HG03342 (cell line): Measurements from ENCODE around the gene RBM15B.
"Not testable (repeated sequence)": the region's sequence is repeated elsewhere in the genome, so short reads cannot be mapped to it uniquely, and the experiment has no call there.

ENCODE experiments used
- ATAC-seq: cut with Tn5 transposase; IDR thresholded peaks from one replicate; pipeline ENCODE4 v1.9.1; 2021; ENCODE audit warnings: mild to moderate bottlenecking, moderate library complexity; ENCODE audit not compliant: unreplicated experiment

The RBM15B gene, protein sequence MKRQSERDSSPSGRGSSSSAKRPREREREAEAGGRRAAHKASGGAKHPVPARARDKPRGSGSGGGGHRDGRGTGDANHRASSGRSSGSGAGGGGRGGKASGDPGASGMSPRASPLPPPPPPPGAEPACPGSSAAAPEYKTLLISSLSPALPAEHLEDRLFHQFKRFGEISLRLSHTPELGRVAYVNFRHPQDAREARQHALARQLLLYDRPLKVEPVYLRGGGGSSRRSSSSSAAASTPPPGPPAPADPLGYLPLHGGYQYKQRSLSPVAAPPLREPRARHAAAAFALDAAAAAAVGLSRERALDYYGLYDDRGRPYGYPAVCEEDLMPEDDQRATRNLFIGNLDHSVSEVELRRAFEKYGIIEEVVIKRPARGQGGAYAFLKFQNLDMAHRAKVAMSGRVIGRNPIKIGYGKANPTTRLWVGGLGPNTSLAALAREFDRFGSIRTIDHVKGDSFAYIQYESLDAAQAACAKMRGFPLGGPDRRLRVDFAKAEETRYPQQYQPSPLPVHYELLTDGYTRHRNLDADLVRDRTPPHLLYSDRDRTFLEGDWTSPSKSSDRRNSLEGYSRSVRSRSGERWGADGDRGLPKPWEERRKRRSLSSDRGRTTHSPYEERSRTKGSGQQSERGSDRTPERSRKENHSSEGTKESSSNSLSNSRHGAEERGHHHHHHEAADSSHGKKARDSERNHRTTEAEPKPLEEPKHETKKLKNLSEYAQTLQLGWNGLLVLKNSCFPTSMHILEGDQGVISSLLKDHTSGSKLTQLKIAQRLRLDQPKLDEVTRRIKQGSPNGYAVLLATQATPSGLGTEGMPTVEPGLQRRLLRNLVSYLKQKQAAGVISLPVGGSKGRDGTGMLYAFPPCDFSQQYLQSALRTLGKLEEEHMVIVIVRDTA

DNA sequence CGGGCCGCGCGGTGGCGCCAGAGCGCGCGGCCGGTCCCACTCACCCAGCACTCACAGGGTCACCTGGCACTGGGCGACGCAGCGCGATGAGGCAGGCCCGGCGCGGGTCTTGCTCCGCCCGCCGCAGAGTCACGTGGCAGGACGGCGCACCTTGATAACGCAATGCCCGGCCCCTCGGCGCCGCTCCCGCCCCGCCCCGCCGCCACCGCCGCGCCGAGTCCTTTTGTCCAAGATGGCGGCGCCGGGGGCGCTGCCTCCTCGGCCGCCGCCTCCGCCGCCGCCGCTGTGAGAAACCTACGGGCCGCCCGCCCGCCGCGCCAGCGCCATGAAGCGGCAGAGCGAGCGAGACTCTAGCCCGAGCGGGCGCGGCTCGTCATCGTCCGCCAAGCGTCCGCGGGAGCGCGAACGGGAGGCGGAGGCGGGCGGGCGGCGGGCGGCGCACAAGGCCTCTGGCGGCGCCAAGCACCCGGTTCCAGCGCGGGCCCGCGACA is at the start of gene RBM15B:
TSS of gene RBM15B (plus strand) at position 211 of the 491 bp plus-strand sequence. CDS start at position 326, 115 bp downstream.
- peak; percentile 93 for ATAC-seq

DNA sequence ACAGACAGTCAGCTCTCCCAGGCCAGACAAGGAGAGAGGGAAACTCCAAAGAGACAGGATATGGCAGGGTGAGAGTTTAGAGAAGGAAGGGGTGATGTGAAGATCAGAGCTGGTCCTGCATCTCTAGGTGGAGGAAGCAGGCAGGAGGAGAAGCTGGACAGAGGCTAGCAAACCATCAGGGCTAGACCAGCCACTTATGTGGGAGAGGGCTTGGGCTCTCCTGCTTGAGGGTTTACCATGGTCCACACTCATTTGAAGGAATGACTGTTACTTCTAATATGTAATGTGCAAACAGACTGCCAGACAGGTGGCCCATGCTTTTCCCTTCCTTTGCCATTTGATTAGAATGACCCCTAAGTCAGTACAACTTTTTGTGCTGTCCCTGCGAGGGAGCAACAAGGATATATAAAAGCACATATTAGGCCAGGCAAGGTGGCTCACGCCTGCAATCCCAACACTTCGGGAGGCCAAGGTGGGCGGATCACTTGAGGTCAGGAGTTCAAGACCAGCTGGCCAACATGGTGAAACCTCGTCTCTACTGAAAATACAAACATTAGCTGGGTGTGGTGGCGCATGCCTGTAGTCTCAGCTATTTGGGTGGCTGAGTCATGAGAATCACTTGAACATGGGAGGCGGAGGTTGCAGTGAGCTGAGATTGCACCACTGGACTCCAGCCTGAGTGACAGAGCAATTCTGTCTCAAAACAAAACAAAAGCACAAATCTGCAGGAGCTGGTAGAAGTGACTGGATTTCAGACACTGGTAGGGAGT is 47.0 kb upstream of the RBM15B start:
- ATAC-seq: no peak

DNA sequence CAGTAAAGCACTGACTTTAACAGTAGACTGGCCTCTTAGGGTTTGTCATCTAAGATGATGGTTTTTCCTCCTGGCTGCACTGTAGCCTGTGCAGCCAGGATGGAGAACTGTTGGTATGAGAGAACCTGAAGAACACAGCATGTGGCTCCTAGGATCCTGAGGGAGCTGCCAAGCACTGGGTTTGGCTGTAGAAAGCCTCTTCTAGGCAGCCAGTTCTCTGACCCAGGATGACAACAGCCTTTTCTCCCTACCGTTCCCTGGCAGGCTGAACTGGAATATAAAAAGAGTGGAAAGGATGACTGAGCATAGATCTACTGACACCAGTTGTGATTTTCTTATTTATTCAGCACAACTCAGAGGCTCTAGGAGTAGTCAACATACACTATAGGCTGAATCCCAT is 40.3 kb upstream of the RBM15B start:
- no peak for ATAC-seq

DNA sequence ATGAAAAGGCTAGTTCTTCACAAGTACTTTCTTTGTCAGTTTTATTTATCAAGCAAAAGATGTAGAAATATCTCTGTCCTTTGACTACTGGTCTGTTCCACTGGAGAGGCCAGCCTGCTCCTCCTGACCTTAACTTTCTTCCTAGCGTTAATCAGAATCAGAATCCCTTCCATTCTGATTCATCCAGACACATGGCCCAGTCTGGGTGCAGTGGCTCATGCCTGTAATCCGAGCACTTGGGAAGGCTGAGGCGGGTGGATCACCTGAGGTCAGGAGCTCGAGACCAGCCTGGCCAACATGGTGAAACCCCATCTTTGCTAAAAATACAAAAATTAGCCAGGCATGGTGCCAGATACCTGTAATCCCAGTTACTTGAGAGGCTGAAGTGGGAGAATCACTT is 38.0 kb upstream of the RBM15B start:
- no peak for ATAC-seq

DNA sequence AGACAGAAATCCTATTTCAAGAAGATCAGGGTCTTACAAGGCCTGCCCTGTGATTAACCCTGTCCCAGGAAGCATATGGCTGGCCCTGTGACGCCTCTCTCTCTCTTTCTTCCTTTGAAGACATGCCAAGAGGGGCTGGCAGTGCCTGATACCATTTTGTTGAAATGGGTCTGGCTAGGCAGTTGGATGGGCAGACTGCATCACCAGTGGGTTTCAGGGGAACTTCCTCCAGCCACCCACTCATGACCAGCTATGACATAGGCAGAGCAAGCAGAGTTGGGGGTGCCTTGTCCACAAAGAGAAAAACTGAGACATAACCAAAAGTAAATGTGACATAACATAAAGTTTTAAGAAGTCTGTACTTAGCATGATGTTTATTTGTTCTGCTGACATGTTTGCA is 37.4 kb upstream of the RBM15B start:
- no peak for ATAC-seq

DNA sequence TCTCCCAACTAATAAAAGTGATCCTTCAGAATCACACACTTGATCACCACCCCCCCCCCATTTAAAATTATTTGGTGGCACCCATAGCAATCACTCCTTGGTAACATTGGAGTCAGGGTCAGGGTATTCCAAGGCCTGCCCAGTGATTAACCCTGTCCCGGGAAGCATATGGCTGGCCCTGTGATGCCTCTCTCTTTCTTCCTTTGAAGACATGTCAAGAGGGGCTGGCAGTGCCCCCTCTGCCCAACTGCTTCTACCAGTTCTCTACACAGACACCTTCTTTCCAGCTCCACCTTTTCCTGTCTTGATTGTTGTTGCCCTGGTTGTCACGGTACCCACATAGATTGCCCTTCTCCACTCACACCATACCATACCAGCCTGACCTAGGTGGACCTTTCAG is 36.9 kb upstream of the RBM15B start:
- ATAC-seq: no peak

DNA sequence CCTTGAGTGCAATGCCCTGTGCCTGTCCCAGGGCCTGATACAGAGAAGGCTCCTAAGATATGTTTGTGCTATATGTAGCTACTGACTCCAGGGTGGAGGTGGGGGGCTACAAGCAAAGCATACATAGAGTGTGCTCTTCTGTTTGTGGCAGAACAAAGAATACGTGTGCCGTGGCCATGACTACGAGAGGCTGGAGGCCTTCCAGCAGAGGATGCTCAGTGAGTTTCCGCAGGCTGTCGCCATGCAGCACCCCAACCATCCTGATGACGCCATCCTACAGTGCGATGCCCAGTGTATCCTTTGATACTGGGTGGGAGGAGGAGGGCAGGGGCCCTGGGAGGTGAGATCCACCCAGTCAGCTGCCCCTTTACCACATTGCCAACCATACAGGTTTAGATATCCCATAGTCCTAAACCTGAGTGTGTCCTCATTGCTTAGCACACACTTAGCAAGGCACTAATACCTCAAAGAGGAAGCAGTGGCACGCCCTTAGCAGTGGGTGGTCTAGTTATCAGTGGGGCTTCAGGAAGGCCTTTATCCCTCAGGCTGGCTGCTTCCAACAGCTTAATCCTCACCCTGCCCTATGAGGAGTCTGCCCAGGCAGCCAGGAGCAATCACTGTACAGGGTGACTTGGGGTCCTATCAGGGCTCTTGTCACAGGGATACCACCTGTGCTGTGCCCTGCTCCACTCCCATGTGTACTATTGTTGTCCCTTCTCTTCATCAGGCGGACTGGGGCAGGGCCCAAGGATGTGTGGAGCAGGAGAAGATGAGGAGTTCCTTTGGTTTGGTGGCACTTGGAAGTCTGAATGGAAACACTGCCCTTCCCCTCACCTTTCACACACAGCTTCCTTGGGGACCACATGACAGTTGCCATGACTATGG is 36.1 kb upstream of the RBM15B start:
- ATAC-seq: no peak

DNA sequence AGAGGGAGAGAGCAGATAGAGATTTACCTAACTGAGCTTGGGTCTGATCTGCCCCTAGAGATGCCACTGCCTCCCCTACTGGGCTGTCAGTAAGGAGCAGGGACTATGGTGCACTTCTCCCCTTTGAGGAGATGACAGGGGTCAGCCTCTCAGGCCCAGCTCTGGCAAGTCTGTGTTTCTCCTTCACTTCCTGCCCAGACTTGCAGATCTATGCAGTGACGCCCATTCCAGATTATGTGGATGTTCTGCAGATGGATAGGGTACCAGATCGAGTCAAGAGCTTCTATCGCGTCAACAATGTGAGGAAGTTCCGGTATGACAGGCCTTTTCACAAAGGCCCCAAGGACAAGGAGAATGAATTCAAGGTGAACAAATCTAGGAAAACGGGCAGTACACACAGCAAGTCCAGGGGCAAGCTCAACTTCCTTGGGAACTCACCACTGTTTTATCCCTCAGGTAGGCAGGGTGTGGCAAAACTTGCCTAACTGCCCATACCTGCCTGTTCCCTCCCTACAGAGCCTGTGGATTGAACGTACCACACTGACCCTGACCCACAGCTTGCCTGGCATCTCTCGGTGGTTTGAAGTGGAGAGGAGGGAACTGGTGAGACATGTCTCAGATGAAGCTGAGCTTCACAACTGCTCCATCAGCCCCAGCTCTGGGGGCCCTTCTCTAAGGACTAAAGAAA is 35.0 kb upstream of the RBM15B start:
- no peak for ATAC-seq

DNA sequence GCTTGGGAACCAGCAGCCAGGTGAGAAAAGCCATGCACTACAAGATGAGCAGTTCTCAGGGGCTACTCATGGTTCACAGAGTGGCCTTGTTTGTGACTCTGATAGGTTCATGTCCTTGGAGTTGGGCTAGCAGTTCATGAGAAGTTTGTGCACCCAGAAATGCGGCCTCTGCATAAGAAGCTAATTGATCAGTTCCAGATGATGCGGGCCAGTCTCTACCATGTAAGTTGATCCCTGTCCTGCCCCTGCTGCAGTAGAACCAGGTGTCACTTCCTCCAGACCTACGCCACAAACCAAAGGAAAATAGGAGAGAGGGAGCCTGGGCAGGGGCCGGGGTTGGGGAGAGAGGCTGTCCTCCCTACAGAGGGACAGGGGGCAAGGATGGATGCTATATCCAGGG is 33.2 kb upstream of the RBM15B start:
- ATAC-seq: no peak

DNA sequence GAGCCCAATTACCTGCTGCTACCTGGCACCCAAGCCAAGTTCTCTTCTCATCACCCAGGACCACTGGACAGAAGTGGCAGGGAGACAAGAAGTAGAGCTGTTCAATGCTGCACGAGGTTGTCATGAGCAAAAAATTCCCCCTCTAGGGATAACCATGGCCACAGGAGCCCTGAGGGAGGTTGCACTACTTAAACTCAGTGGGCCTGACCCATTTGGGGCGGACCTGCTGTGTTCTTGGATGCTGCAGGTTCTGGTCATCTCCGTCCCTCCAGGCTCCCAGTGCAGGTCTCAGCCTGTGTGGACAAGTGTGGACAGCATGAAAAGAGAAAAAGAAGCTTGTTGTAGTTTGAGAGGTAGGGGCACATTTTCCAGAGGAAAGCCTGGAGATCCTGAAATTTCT is 32.1 kb upstream of the RBM15B start:
- ATAC-seq: no peak

DNA sequence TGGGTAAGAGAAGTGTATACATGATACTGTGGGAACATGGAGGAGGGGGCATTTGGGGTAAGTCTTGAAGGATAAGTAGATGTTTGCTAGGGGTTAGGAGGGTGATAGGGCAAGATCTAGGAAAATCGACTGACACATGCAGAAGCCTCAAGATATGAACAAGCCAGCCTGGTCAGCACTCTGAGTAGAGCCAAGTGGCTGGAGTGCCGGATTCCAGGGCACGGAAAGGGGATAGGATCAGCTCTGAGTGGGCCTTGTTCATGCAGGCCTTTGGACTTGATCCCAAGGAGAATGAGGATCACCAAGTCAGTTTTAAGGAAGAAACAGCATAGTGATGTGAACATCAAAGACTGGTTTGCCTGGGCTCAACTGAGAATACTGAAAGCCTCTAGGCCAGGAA is 30.3 kb upstream of the RBM15B start:
- ATAC-seq: no peak

DNA sequence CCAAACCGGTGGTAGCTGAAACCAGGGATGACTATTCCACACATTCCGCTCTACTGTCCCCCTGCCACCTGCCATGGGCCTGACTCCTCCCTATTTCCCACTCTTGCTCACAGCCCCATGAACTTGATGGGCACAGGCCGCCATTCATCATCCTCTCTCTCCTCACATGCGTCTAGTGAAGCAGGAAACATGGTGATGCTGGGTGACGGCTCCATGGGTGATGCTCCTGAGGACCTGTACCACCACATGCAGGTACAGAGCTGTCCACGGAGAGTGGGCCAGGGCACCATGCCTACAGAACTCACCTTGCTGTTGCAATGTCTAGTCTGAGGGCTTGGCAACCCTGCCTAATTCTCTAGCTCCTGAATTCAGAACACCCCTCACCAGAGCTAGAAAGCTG is 29.3 kb upstream of the RBM15B start:
- ATAC-seq: no peak

DNA sequence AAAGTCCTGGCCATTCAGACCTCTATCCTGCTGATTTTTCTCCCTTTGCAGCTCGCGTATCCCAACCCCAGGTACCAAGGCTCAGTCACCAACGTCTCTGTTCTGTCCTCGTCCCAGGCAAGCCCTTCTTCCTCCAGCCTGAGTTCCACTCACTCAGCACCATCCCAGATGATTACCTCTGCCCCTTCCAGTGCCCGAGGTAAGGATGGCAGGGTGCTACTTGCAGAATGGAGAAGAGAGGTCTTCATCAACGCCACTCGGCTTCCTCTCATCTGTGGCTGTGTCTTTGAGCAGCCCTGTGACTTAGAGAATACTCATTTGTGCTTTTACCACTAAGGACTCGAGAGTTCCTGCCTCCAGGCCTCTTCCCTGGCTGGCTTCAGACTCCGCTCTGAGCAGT is 28.6 kb upstream of the RBM15B start:
- ATAC-seq: no peak

DNA sequence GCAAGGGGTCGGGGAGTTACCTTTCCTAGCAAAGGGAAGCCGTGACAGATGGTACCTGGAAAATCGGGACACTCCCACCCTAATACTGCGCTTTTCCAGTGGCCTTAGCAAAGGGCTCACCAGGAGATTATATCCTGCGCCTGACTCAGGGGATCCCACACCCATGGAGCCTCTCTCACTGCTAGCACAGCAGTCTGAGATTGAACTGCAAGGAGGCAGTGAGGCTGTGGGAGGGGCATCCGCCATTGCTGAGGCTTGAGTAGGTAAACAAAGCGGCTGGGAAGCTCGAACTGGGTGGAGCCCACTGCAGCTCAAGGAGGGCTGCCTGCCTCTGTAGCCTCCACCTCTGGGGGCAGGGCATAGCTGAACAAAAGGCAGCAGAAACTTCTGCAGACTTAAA is 22.8 kb upstream of the RBM15B start:
- not testable (repeated sequence) for ATAC-seq

DNA sequence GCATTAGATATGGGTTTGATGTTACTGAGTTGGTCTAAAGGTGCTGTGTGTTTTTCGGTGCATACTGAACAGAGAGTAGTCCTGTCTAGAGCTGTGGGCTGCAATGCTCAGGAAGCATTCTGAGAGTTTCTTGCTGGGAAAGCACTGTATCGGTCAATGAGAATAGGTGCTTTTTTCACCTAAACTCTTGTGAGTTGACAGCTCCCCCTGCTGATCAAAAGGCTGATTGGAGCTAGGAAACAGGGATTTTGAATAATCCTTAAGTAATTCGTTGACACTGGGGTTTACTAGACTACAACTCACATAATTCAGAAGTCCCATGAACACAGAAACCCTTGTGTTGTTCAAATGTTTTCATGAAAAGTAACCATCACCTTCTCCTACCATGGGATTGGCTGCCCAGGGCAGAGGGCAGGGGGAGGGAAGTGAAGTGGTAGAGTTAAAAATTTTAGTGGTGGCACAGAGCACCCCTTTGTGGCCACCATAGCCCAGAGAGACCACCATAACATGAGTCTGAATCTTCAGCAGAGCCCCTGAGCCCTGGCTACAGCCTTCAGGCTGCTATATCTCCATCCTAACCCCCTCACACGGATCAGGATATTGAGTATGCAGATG is 19.0 kb upstream of the RBM15B start:
- ATAC-seq: no peak

DNA sequence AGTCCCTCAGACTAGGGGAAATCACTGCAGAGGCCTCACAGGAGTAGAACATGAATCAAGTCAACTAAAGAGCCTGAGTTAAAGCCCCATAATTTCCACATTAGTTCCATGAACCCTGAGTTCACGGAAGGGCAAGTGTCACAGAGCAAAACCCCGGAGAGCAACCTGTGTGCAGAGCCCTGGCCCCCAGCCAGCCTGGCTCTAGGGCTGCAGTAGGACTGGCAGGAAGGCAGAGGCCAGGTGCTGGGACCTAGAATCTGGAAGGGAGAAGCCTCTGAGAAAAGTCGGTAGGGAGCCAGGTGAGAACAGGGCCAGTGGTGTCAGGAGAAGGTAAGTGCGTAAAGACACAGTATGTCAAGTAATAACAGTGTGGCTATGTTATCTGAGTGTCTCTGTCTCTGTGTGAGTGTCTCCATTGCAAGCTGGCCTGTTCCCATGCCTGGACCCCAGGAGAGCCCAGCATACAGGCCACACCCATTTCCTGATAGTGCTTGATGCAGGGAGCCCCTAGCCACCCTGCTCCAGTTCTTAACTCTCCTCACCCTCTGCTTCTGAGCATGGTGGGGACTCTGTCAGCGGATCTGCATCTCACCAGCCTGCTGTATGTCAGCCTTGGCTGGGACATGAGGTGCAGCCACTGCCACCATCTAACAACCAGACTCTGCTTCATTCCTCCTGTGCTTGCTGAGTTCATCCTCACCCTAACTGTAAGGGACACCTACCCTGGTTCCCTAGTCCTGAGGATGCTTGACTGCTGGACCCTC is 17.2 kb upstream of the RBM15B start:
- no peak for ATAC-seq

DNA sequence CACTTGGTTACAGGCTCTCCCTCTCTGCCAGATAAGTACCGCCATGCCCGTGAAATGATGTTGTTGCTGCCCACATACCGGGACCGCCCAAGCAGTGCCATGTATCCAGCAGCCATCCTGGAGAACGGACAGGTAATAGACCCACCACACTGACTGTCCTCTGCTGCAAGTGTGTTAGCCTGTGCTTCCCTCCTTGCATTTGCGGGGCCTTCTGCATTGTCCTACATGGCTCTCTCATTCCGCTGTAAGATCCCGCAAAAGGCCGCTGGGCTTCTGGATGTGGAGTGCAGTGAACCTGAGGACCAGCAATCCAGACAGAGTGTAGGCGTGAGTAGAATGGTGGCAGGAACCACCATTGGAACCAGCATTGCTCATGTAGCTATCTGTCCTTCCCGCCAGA is 16.6 kb upstream of the RBM15B start:
- no peak for ATAC-seq

DNA sequence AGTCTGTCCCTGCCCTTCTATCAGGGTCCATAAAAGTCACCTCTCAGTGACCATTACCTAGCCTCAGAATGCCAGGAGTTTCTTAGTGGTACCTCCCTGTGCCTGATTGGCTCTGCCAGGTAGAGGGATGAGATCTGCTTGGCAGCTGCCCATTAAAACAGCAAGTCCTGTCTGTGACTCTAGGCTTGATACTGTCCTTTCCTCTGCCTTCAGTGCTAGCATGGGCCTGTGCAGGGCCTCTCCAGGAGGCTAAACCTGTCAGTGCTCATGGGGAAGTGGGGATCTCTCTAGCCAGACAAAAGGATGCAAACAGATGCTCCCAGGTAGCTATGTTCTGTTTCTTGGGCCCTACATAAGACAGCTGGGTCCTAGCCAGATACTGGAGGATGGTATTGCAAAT is 15.9 kb upstream of the RBM15B start:
- ATAC-seq: no peak
